WTC11 (cell line): ENCODE results near the gene GNB5. TPM values are rescaled to one million over a fixed set of nuclear protein-coding genes. Genes with fewer than 3 reads are reported as not detected.

Experiments used
- ATAC-seq: fragments of 200-7000 bp; cut with Tn5 transposase; 2 replicates; pipeline ENCODE4 v1.10.0; 2021; ENCODE audit warnings: mild to moderate bottlenecking, moderate library complexity
- CTCF ChIA-PET: fragments of 300-600 bp; sonication (Branson Sonifier 250); formaldehyde crosslinking; loops from one replicate; lab custom pipeline; 2021; ENCODE audit warnings: antibody characterized with exemption; lab: Charles Lee
- POLR2A ChIA-PET: fragments of 350-600 bp; sonication (Branson Sonifier 250); formaldehyde crosslinking; loops from one replicate; lab custom pipeline; 2021; ENCODE audit warnings: antibody characterized with exemption; lab: Charles Lee
- DNase-seq: peaks from one replicate; pipeline ENCODE4 v3.0.0; 2021; ENCODE audit warnings: low spot score
- H3K27ac Mint-ChIP-seq: 2 replicates; pipeline ENCODE4 v1.8.0; 2021; ENCODE audit warnings: mixed read lengths
- H3K27me3 Mint-ChIP-seq: 2 replicates; pipeline ENCODE4 v1.8.0; 2021; ENCODE audit warnings: low read depth, mild to moderate bottlenecking, moderate library complexity, mixed read lengths
- H3K36me3 Mint-ChIP-seq: 2 replicates; pipeline ENCODE4 v1.8.0; 2021; ENCODE audit warnings: mixed read lengths
- H3K4me1 Mint-ChIP-seq: 2 replicates; pipeline ENCODE4 v1.8.0; 2022; ENCODE audit warnings: mixed read lengths
- H3K4me3 Mint-ChIP-seq: 2 replicates; pipeline ENCODE4 v1.8.0; 2021; ENCODE audit warnings: mild to moderate bottlenecking, moderate library complexity, mixed read lengths
- H3K9me3 Mint-ChIP-seq: 2 replicates; pipeline ENCODE4 v1.8.0; 2021; ENCODE audit warnings: mixed read lengths
- AR ChIP-seq: fragments of 250-450 bp; sonication (Bioruptor Pico); IDR thresholded peaks from 2 replicates; pipeline ENCODE4 v1.9.0; 2021; ENCODE audit warnings: mild to moderate bottlenecking
- ATF2 ChIP-seq: sonication (generic); formaldehyde crosslinking; IDR thresholded peaks from 2 replicates; pipeline ENCODE4 v1.8.1; 2022; ENCODE audit warnings: low read depth, missing genetic modification reagents, borderline replicate concordance
- CTCF ChIP-seq: fragments of 200-600 bp; IDR thresholded peaks from 2 replicates; pipeline ENCODE4 v1.8.0; 2022; ENCODE audit warnings: antibody characterized with exemption
- GABPB1 ChIP-seq: sonication (generic); formaldehyde crosslinking; IDR thresholded peaks from 2 replicates; pipeline ENCODE4 v1.8.1; 2023; ENCODE audit warnings: mild to moderate bottlenecking, missing genetic modification reagents
- JUN ChIP-seq: sonication (generic); formaldehyde crosslinking; IDR thresholded peaks from 2 replicates; pipeline ENCODE4 v1.8.0; 2023; ENCODE audit warnings: mild to moderate bottlenecking, missing genetic modification reagents
- MLX ChIP-seq: sonication (generic); formaldehyde crosslinking; IDR thresholded peaks from 2 replicates; pipeline ENCODE4 v1.8.1; 2023; ENCODE audit warnings: mild to moderate bottlenecking, missing genetic modification reagents, moderate library complexity
- OVOL2 ChIP-seq: fragments of 250-450 bp; sonication (Bioruptor Pico); IDR thresholded peaks from 2 replicates; pipeline ENCODE4 v1.9.0; 2021; ENCODE audit warnings: mild to moderate bottlenecking, borderline replicate concordance
- PRDM15 ChIP-seq: sonication (generic); formaldehyde crosslinking; IDR thresholded peaks from 2 replicates; pipeline ENCODE4 v1.8.0; 2022; ENCODE audit warnings: missing genetic modification reagents
- RORB ChIP-seq: fragments of 250-450 bp; sonication (Bioruptor Pico); IDR thresholded peaks from 2 replicates; pipeline ENCODE4 v1.9.0; 2021; ENCODE audit warnings: mild to moderate bottlenecking
- ZMAT4 ChIP-seq: fragments of 250-450 bp; sonication (Bioruptor Pico); IDR thresholded peaks from 2 replicates; pipeline ENCODE4 v1.9.0; 2021; ENCODE audit warnings: mild to moderate bottlenecking
- ZNF121 ChIP-seq: sonication (generic); formaldehyde crosslinking; IDR thresholded peaks from 2 replicates; pipeline ENCODE4 v1.8.0; 2023; ENCODE audit warnings: missing genetic modification reagents
- ZNF219 ChIP-seq: sonication (generic); formaldehyde crosslinking; IDR thresholded peaks from 2 replicates; pipeline ENCODE4 v1.8.0; 2023; ENCODE audit warnings: missing genetic modification reagents, mild to moderate bottlenecking, borderline replicate concordance
- ZNF671 ChIP-seq: fragments of 250-450 bp; sonication (Bioruptor Pico); IDR thresholded peaks from 2 replicates; pipeline ENCODE4 v1.8.0; 2021; ENCODE audit warnings: mild to moderate bottlenecking
- total RNA-seq: library from RNA; stranded (reverse); gene quantifications from 3 replicates; pipeline ENCODE4 v1.2.3, GENCODE V29; 2021

GNB5 gene
- total RNA-seq, 1 experiment from 2014 or later = 37.0 TPM

GRCh38 chr15:52213206-52213605, 22.0 kb upstream of the GNB5 start:
- CTCF ChIA-PET = interaction anchor here (0.9 kb wide), 1 partner anchor 31 kb away, joined by 4 read pairs; no protein-coding TSS in a partner anchor
- TF ChIP-seq ATF2 (CRISPR knock-in tag) (no peak), MLX (CRISPR knock-in tag) (no peak)
- TF ChIP-seq, all 79 proteins: peak for 0
- no peak for ATAC-seq
- Mint-ChIP-seq H3K27me3 (no peaks in the 10 kb centered on the region), H3K4me3 (no peak overlapping the region), H3K9me3 (no peaks in the 10 kb centered on the region), H3K36me3 (peaks cover 57% of the 10 kb centered on the region), H3K27ac (no peak overlapping the region), H3K4me1 (no peaks in the 10 kb centered on the region)
- DNase-seq = no peak
- POLR2A ChIA-PET = no interaction called here

- H3K9me3 Mint-ChIP-seq = no peaks in the 10 kb centered on the region
- ChIA-PET POLR2A (interaction anchor here (1.0 kb wide), 1 partner anchor 43 kb away, joined by 3 read pairs; no protein-coding TSS in a partner anchor), CTCF (interaction anchor here (0.5 to 2.0 kb wide), 48 partner anchors 9 to 558 kb away, joined by 3 to 80 read pairs (median 4); partner anchors contain the start of genes GNB5, LEO1 and MYO5C)
- peaks cover 7% of the 10 kb centered on the region for H3K4me1 Mint-ChIP-seq
- H3K4me3 Mint-ChIP-seq = no peak overlapping the region
- H3K36me3 Mint-ChIP-seq = peaks cover 59% of the 10 kb centered on the region
- TF ChIP-seq AR (CRISPR knock-in tag) (no peak), PRDM15 (CRISPR knock-in tag) (no peak), OVOL2 (CRISPR knock-in tag) (no peak), JUN (CRISPR knock-in tag) (no peak), ZMAT4 (CRISPR knock-in tag) (no peak), CTCF (peak; percentile 90)
- H3K27ac Mint-ChIP-seq = no peak overlapping the region
- ATAC-seq = peak; percentile 98
- DNase-seq = peak; percentile 86
- no peaks in the 10 kb centered on the region for H3K27me3 Mint-ChIP-seq
Measured at GRCh38 chr15:52208306-52208946, 17.2 kb upstream of the GNB5 start.

GRCh38 chr15:52207191-52207590, 16.0 kb upstream of the GNB5 start:
- ChIA-PET POLR2A (no interaction called here), CTCF (interaction anchor here (1.7 kb wide), 1 partner anchor 8 kb away, joined by 17 read pairs; no protein-coding TSS in a partner anchor)
- no peak for TF ChIP-seq ZNF671 (CRISPR knock-in tag)
- no peak for TF ChIP-seq ZNF219 (CRISPR knock-in tag)
- no peak for TF ChIP-seq GABPB1 (CRISPR knock-in tag)
- TF ChIP-seq ZNF121 = no peak
- TF ChIP-seq RORB (CRISPR knock-in tag) = no peak

More at GRCh38 chr15:52207191-52207590, 16.0 kb upstream of the GNB5 start:
- H3K36me3 Mint-ChIP-seq = peaks cover 48% of the 10 kb centered on the region
- peaks cover 7% of the 10 kb centered on the region for H3K4me1 Mint-ChIP-seq
- H3K9me3 Mint-ChIP-seq = no peaks in the 10 kb centered on the region
- H3K4me3 Mint-ChIP-seq = no peak overlapping the region
- no peak overlapping the region for H3K27ac Mint-ChIP-seq
- ATAC-seq = no peak
- DNase-seq = no peak
- H3K27me3 Mint-ChIP-seq = no peaks in the 10 kb centered on the region
